Astrocyte (in vitro differentiated cells and primary cell): Measurements from ENCODE around the gene ZFYVE28. TPM values are rescaled to one million over a fixed set of nuclear protein-coding genes. Genes with fewer than 3 reads are reported as not detected.

Experiments
- DNase-seq: peaks from one replicate; pipeline ENCODE4 v3.0.0-alpha.2; 2010; ENCODE audit warnings: low read depth
- FAIRE-seq: peaks from 2 replicates; lab custom pipeline; 2011; peaks lifted over from hg19 to GRCh38; lab: Jason Lieb, UNC
- H2AFZ ChIP-seq: 2 replicates; pipeline ENCODE4 v1.6.0; 2012; ENCODE audit warnings: low read depth, low read length, inconsistent platforms
- H3K27ac ChIP-seq: 2 replicates; pipeline ENCODE4 v1.5.1; 2011; ENCODE audit warnings: low read depth, low read length, inconsistent platforms
- H3K27me3 ChIP-seq: 2 replicates; pipeline ENCODE4 v1.6.0; 2011; ENCODE audit warnings: low read length, inconsistent platforms; ENCODE audit not compliant: insufficient read depth
- H3K36me3 ChIP-seq: 2 replicates; pipeline ENCODE4 v1.5.1; 2011; ENCODE audit warnings: low read length, inconsistent platforms; ENCODE audit not compliant: insufficient read depth
- H3K4me1 ChIP-seq: 2 replicates; pipeline ENCODE4 v1.5.1; 2011; ENCODE audit warnings: low read length, inconsistent platforms; ENCODE audit not compliant: insufficient read depth
- H3K4me2 ChIP-seq: 2 replicates; pipeline ENCODE4 v1.6.0; 2012; ENCODE audit warnings: low read length, inconsistent platforms
- H3K4me3 ChIP-seq: 2 replicates; pipeline ENCODE4 v1.5.1; 2011; ENCODE audit warnings: low read depth, mild to moderate bottlenecking, low read length, inconsistent platforms; ENCODE audit not compliant: insufficient read depth
- H3K79me2 ChIP-seq: 2 replicates; pipeline ENCODE4 v1.6.0; 2012; ENCODE audit warnings: mild to moderate bottlenecking, low read length, inconsistent platforms; ENCODE audit not compliant: insufficient read depth
- H3K9ac ChIP-seq: 2 replicates; pipeline ENCODE4 v1.6.0; 2012; ENCODE audit warnings: mild to moderate bottlenecking, low read length, inconsistent platforms
- H3K9me3 ChIP-seq: 2 replicates; pipeline ENCODE4 v1.5.1; 2012; ENCODE audit warnings: low read depth, mild to moderate bottlenecking, low read length, inconsistent platforms; ENCODE audit not compliant: insufficient read depth
- H4K20me1 ChIP-seq: 2 replicates; pipeline ENCODE4 v1.6.0; 2012; ENCODE audit warnings: low read length, inconsistent platforms; ENCODE audit not compliant: insufficient read depth
- H3K27ac Mint-ChIP-seq: one replicate; pipeline ENCODE4 v1.8.0; 2021; ENCODE audit warnings: mild to moderate bottlenecking, mixed read lengths; ENCODE audit not compliant: unreplicated experiment
- H3K27me3 Mint-ChIP-seq: one replicate; pipeline ENCODE4 v1.8.0; 2021; ENCODE audit warnings: low read depth, mixed read lengths; ENCODE audit not compliant: unreplicated experiment
- H3K36me3 Mint-ChIP-seq: one replicate; pipeline ENCODE4 v1.8.0; 2021; ENCODE audit warnings: low read depth, mixed read lengths; ENCODE audit not compliant: unreplicated experiment
- H3K4me1 Mint-ChIP-seq: one replicate; pipeline ENCODE4 v1.8.0; 2021; ENCODE audit warnings: low read depth, mixed read lengths; ENCODE audit not compliant: unreplicated experiment
- H3K4me3 Mint-ChIP-seq: one replicate; pipeline ENCODE4 v1.8.0; 2021; ENCODE audit warnings: mild to moderate bottlenecking, moderate library complexity, mixed read lengths; ENCODE audit not compliant: unreplicated experiment
- H3K9me3 Mint-ChIP-seq: one replicate; pipeline ENCODE4 v1.8.0; 2021; ENCODE audit warnings: mild to moderate bottlenecking, mixed read lengths; ENCODE audit not compliant: unreplicated experiment
- CTCF ChIP-seq: IDR thresholded peaks from 2 replicates; pipeline ENCODE4 v1.5.1; 2011; ENCODE audit warnings: low read depth, mild to moderate bottlenecking, inconsistent platforms, low read length, moderate library complexity; ENCODE audit not compliant: insufficient read depth
- EZH2 ChIP-seq: IDR thresholded peaks from 2 replicates; pipeline ENCODE4 v1.6.1; 2012; ENCODE audit warnings: mild to moderate bottlenecking, low read length, inconsistent platforms; ENCODE audit not compliant: insufficient read depth
- total RNA-seq: library from RNA; stranded (reverse); gene quantifications from 2 replicates; pipeline ENCODE4 v1.2.1, GENCODE V29; 2021

The ZFYVE28 gene
- total RNA-seq, 1 donor from 2014 or later: 0.68 TPM

DNA sequence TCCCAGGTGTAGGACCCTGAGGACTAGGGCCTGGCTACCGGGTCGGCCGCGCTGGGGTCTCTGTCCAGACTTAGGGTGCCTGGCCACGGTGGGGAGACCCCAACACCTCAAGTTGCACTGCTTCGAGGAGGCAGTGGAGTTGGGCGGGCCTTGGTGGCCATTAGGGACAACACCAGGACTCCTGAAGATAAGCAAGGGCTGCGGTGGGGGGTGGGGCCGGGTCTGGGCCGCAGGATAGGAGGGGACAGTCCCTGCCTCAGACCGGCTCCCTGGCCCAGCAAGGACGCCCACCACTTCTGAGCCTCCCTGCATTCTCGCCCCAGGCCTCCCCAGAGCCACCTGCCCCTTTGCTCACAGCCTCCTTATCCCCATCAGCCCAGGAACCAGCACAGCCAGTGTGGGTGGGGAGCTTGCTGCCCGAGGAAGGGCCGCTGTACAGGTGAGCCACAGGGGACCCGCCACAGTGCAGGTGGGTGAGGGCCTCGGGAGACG, 151.1 kb downstream of the ZFYVE28 start:
- TF ChIP-seq CTCF (no peak), EZH2 (no peak)
- H3K9me3 Mint-ChIP-seq: no peaks in the 10 kb centered on the region
- Histone ChIP-seq H3K27ac (no peak overlapping the region), H3K36me3 (no peaks in the 10 kb centered on the region), H4K20me1 (no peaks in the 10 kb centered on the region), H3K9ac (no peak overlapping the region), H3K9me3 (no peaks in the 10 kb centered on the region), H3K27me3 (no peaks in the 10 kb centered on the region), H3K4me2 (no peak overlapping the region), H3K4me3 (no peak overlapping the region), H3K79me2 (no peaks in the 10 kb centered on the region), H2AFZ (no peak overlapping the region), H3K4me1 (peaks cover 5% of the 10 kb centered on the region)
- no peaks in the 10 kb centered on the region for H3K36me3 Mint-ChIP-seq
- FAIRE-seq: no peak
- no peak for DNase-seq
- no peaks in the 10 kb centered on the region for H3K4me1 Mint-ChIP-seq
- no peak overlapping the region for H3K4me3 Mint-ChIP-seq
- H3K27ac Mint-ChIP-seq: no peak overlapping the region
- peaks cover 26% of the 10 kb centered on the region for H3K27me3 Mint-ChIP-seq

DNA sequence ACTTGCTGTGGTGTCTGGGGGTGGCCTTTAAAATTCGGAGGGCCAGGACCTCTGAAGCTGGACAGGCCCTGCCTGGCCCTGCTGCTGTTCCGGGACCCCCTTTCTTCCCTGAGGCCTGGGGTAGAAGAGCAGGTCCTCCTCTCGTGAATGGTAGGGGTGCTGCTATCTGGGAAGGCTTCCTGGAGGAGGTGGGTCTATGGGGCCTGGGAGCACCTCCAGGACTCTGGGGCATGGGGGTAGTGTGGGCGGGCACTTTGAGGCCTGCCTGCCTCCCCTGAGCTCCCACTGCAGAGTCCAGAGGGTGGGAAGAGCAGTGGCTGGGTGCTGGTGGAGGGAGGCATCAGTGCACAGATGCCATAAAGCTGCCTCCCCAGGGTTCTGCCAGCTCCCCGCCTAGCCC, 151.6 kb downstream of the ZFYVE28 start:
- DNase-seq: no peak
- H3K4me1 Mint-ChIP-seq: no peaks in the 10 kb centered on the region
- H3K27ac Mint-ChIP-seq: no peak overlapping the region
- Histone ChIP-seq H3K4me2 (no peak overlapping the region), H3K4me3 (no peak overlapping the region), H3K4me1 (peaks cover 5% of the 10 kb centered on the region), H3K9me3 (no peaks in the 10 kb centered on the region), H3K27ac (no peak overlapping the region), H3K27me3 (no peaks in the 10 kb centered on the region), H3K79me2 (no peaks in the 10 kb centered on the region), H3K36me3 (no peaks in the 10 kb centered on the region), H3K9ac (no peak overlapping the region), H4K20me1 (no peaks in the 10 kb centered on the region), H2AFZ (no peak overlapping the region)
- no peak for TF ChIP-seq CTCF
- TF ChIP-seq EZH2: no peak
- H3K27me3 Mint-ChIP-seq: peaks cover 25% of the 10 kb centered on the region
- FAIRE-seq: no peak
- H3K36me3 Mint-ChIP-seq: no peaks in the 10 kb centered on the region
- no peaks in the 10 kb centered on the region for H3K9me3 Mint-ChIP-seq
- H3K4me3 Mint-ChIP-seq: no peak overlapping the region

- no peaks in the 10 kb centered on the region for H3K9me3 Mint-ChIP-seq
- H3K27ac Mint-ChIP-seq: no peak overlapping the region
- H3K27me3 Mint-ChIP-seq: peaks cover 25% of the 10 kb centered on the region
- no peak overlapping the region for H3K4me3 Mint-ChIP-seq
- FAIRE-seq: no peak
- TF ChIP-seq CTCF: no peak
- TF ChIP-seq EZH2: no peak
- H3K27ac ChIP-seq: no peak overlapping the region
- H3K9ac ChIP-seq: no peak overlapping the region
- H3K36me3 ChIP-seq: no peaks in the 10 kb centered on the region
- no peaks in the 10 kb centered on the region for H3K36me3 Mint-ChIP-seq
- H3K27me3 ChIP-seq: no peaks in the 10 kb centered on the region
- H3K4me1 ChIP-seq: peaks cover 5% of the 10 kb centered on the region
- H3K9me3 ChIP-seq: no peaks in the 10 kb centered on the region
- H4K20me1 ChIP-seq: peaks cover under 1% of the 10 kb centered on the region
- peak; percentile 11 for DNase-seq
- no peak overlapping the region for H2AFZ ChIP-seq
- H3K4me1 Mint-ChIP-seq: no peaks in the 10 kb centered on the region
- peaks cover under 1% of the 10 kb centered on the region for H3K79me2 ChIP-seq
- no peak overlapping the region for H3K4me3 ChIP-seq
- H3K4me2 ChIP-seq: no peak overlapping the region
Observed at GRCh38 chr4:2266181-2266580, 152.3 kb downstream of the ZFYVE28 start.
